ENCODE data around the gene SPOCD1. TPM values are rescaled to one million over a fixed set of nuclear protein-coding genes. Genes with fewer than 3 reads are reported as not detected.

The SPOCD1 gene
- total and polyA plus RNA-seq, 2 experiments from 2014 or later, result 0.73 to 1.3 TPM

- Mint-ChIP-seq H3K4me1 (no peaks in the 10 kb centered on the region), H3K27ac (no peak overlapping the region), H3K36me3 (ENCODE audit: low read depth) (no peaks in the 10 kb centered on the region), H3K4me3 (no peak overlapping the region), H3K27me3 (ENCODE audit: insufficient read depth, low read depth, poor library complexity) (no peaks in the 10 kb centered on the region), H3K9me3 (no peaks in the 10 kb centered on the region)
- no peaks in the 10 kb centered on the region for H3F3A ChIP-seq (replicated peaks; ENCODE audit: low read depth)
- no peak for ATAC-seq
- H3K79me2 ChIP-seq (replicated peaks; ENCODE audit: insufficient read depth), result no peaks in the 10 kb centered on the region
- H4K20me1 ChIP-seq (replicated peaks; ENCODE audit: insufficient read depth), result no peaks in the 10 kb centered on the region
- no peak overlapping the region for H3K4me3 ChIP-seq
- TF ChIP-seq NANOG (IDR thresholded peaks at IDR 0.05; ENCODE audit: borderline replicate concordance), result no peak
- TF ChIP-seq CREB1 (CRISPR knock-in tag; IDR thresholded peaks at IDR 0.05; ENCODE audit: low read depth), result no peak
- TF ChIP-seq EZH2phosphoT487 (IDR thresholded peaks at IDR 0.05; ENCODE audit: unreplicated experiment), result no peak
- TF ChIP-seq CTCF (conservative IDR thresholded peaks at IDR 0.05; ENCODE audit: low read depth in 2 of 2), result no peak
- TF ChIP-seq REST (IDR thresholded peaks at IDR 0.05; ENCODE audit: unreplicated experiment), result no peak
- TF ChIP-seq ZNF462 (CRISPR knock-in tag; IDR thresholded peaks at IDR 0.05), result no peak
- no peak for TF ChIP-seq ZNF114 (CRISPR knock-in tag; IDR thresholded peaks at IDR 0.05)
- no peak for TF ChIP-seq ETS1 (IDR thresholded peaks at IDR 0.05)
- TF ChIP-seq POLR2AphosphoS5 (IDR thresholded peaks at IDR 0.05; ENCODE audit: low read depth), result no peak
- no peak for TF ChIP-seq EZH2 (IDR thresholded peaks at IDR 0.05; ENCODE audit: low read depth, unreplicated experiment)
- no peak for TF ChIP-seq JUNB (IDR thresholded peaks at IDR 0.05; ENCODE audit: unreplicated experiment)
- TF ChIP-seq ZNF331 (CRISPR knock-in tag; IDR thresholded peaks at IDR 0.05; ENCODE audit: low read depth), result no peak
- TF ChIP-seq STAT1 (IDR thresholded peaks at IDR 0.05; ENCODE audit: unreplicated experiment), result no peak
- H3K4me2 ChIP-seq, result no peak overlapping the region
- no peaks in the 10 kb centered on the region for H3K4me1 ChIP-seq (ENCODE audit: insufficient read depth)
- no peak overlapping the region for H3K27ac ChIP-seq (ENCODE audit: low read depth)
- no peak overlapping the region; the same call in 1 of the 2 replicates for H2AFZ ChIP-seq
- no peaks in the 10 kb centered on the region for H3K27me3 ChIP-seq (ENCODE audit: insufficient read depth)
- no peaks in the 10 kb centered on the region for H3K9me2 ChIP-seq (ENCODE audit: insufficient read depth)
- H3K36me3 ChIP-seq (ENCODE audit: insufficient read depth), result no peaks in the 10 kb centered on the region
- no peak for DNase-seq (ENCODE audit: low spot score)
These were observed 6.9 kb upstream of the SPOCD1 start for GRCh38 chr1:31822766-31823165.

All from GM23338 (cell line).